ENCODE results near the gene RWDD4. TPM values are rescaled to one million over a fixed set of nuclear protein-coding genes. Genes with fewer than 3 reads are reported as not detected.

The RWDD4 gene
- total RNA-seq, 1 donor from 2014 or later, result 18.2 TPM

GRCh38 chr4:183658362-183659028, 490 bp downstream of the RWDD4 start:
- H3K27ac ChIP-seq, result peak overlapping the region; percentile 82
- DNase-seq (ENCODE audit: extremely low spot score in 2 of 2), result no peak
- no peaks in the 10 kb centered on the region for H3K27me3 ChIP-seq
- TF ChIP-seq, protein P1, sequence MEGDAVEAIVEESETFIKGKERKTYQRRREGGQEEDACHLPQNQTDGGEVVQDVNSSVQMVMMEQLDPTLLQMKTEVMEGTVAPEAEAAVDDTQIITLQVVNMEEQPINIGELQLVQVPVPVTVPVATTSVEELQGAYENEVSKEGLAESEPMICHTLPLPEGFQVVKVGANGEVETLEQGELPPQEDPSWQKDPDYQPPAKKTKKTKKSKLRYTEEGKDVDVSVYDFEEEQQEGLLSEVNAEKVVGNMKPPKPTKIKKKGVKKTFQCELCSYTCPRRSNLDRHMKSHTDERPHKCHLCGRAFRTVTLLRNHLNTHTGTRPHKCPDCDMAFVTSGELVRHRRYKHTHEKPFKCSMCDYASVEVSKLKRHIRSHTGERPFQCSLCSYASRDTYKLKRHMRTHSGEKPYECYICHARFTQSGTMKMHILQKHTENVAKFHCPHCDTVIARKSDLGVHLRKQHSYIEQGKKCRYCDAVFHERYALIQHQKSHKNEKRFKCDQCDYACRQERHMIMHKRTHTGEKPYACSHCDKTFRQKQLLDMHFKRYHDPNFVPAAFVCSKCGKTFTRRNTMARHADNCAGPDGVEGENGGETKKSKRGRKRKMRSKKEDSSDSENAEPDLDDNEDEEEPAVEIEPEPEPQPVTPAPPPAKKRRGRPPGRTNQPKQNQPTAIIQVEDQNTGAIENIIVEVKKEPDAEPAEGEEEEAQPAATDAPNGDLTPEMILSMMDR (IDR thresholded peaks at IDR 0.05), result peak in 1 of 3 experiments; percentile 1
- TF ChIP-seq POLR2A (IDR thresholded peaks at IDR 0.05) (no peak), POLR2AphosphoS5 (IDR thresholded peaks at IDR 0.05; ENCODE audit: insufficient read depth in 1 of 2, low read depth in 1 of 2) (no peak)
- H3K4me3 ChIP-seq, result peak overlapping the region; percentile 73 to 78
- H3K36me3 ChIP-seq, result no peaks in the 10 kb centered on the region
- intact Hi-C loops (cut with DNase I), result loop anchor here (10.0 kb wide), 1 partner anchor 154 kb away; the partner anchor contains the start of gene ING2
- peaks cover 31% of the 10 kb centered on the region for H3K4me1 ChIP-seq
- H3K9me3 ChIP-seq, result no peaks in the 10 kb centered on the region

- peaks cover 31% of the 10 kb centered on the region for H3K4me1 ChIP-seq
- no peak overlapping the region for H3K27ac ChIP-seq
- H3K36me3 ChIP-seq, result no peaks in the 10 kb centered on the region
- DNase-seq (ENCODE audit: extremely low spot score in 2 of 2), result no peak
- H3K9me3 ChIP-seq, result no peaks in the 10 kb centered on the region
- intact Hi-C loops (cut with DNase I), result loop anchor here (10.0 kb wide), 1 partner anchor 153 kb away; the partner anchor contains the start of gene ING2
- no peaks in the 10 kb centered on the region for H3K27me3 ChIP-seq
- TF ChIP-seq POLR2A (IDR thresholded peaks at IDR 0.05), result no peak
- TF ChIP-seq, protein P1 (IDR thresholded peaks at IDR 0.05), result no peak
- TF ChIP-seq POLR2AphosphoS5 (IDR thresholded peaks at IDR 0.05; ENCODE audit: insufficient read depth in 1 of 2, low read depth in 1 of 2), result no peak
- H3K4me3 ChIP-seq, result peak overlapping the region; percentile 73 to 78
Measured at GRCh38 chr4:183657564-183657963, 1.4 kb downstream of the RWDD4 start.

- intact Hi-C loops (cut with DNase I), result no loop called here
- DNase-seq (ENCODE audit: extremely low spot score in 2 of 2), result no peak
- TF ChIP-seq, protein P1 (IDR thresholded peaks at IDR 0.05), result no peak
- H3K36me3 ChIP-seq, result peaks cover 0 to 32% of the 10 kb centered on the region in 2 donors
- no peak overlapping the region for H3K4me3 ChIP-seq
- H3K27ac ChIP-seq, result no peak overlapping the region
- H3K9me3 ChIP-seq, result no peaks in the 10 kb centered on the region
- no peaks in the 10 kb centered on the region for H3K27me3 ChIP-seq
- no peaks in the 10 kb centered on the region for H3K4me1 ChIP-seq
Measured at GRCh38 chr4:183645326-183645725, 13.7 kb downstream of the RWDD4 start.

- Histone ChIP-seq H3K27me3 (no peaks in the 10 kb centered on the region), H3K4me3 (no peak overlapping the region), H3K4me1 (no peaks in the 10 kb centered on the region), H3K27ac (no peak overlapping the region), H3K36me3 (peaks cover 0 to 8% of the 10 kb centered on the region in 2 donors), H3K9me3 (no peaks in the 10 kb centered on the region)
- intact Hi-C loops (cut with DNase I), result no loop called here
- no peak for TF ChIP-seq POLR2AphosphoS5 (IDR thresholded peaks at IDR 0.05; ENCODE audit: insufficient read depth in 1 of 2, low read depth in 1 of 2)
- no peak for TF ChIP-seq POLR2A (IDR thresholded peaks at IDR 0.05)
- TF ChIP-seq, protein P1 (IDR thresholded peaks at IDR 0.05), result no peak
- DNase-seq (ENCODE audit: extremely low spot score in 2 of 2), result no peak
Measured at GRCh38 chr4:183639291-183639690, 19.7 kb downstream of the RWDD4 start.

- Histone ChIP-seq H3K4me3 (no peak overlapping the region), H3K27ac (no peak overlapping the region), H3K9me3 (no peaks in the 10 kb centered on the region), H3K36me3 (peaks cover 0 to 8% of the 10 kb centered on the region in 2 donors), H3K4me1 (no peaks in the 10 kb centered on the region), H3K27me3 (no peaks in the 10 kb centered on the region)
- intact Hi-C loops (cut with DNase I), result no loop called here
- DNase-seq (ENCODE audit: extremely low spot score in 2 of 2), result no peak
- TF ChIP-seq, protein P1 (IDR thresholded peaks at IDR 0.05), result no peak
- TF ChIP-seq POLR2A (IDR thresholded peaks at IDR 0.05), result no peak
- no peak for TF ChIP-seq POLR2AphosphoS5 (IDR thresholded peaks at IDR 0.05; ENCODE audit: insufficient read depth in 1 of 2, low read depth in 1 of 2)
Measured at GRCh38 chr4:183638436-183638835, 20.5 kb downstream of the RWDD4 start.

Data from vagina (tissue), 2 donors.